GM23338 (cell line): Measurements from ENCODE around the gene OBI1. TPM values are rescaled to one million over a fixed set of nuclear protein-coding genes. Genes with fewer than 3 reads are reported as not detected.

Source experiments
- ATAC-seq: fragments of 200-7000 bp; cut with Tn5 transposase; 3 replicates; pipeline ENCODE4 v1.9.1; 2020
- DNase-seq: peaks from one replicate; pipeline ENCODE4 v3.0.0-alpha.2; 2015; ENCODE audit warnings: low spot score
- H2AFZ ChIP-seq: fragments of 200-600 bp; sonication (generic); 2 replicates; pipeline ENCODE4 v1.8.0; 2016; ENCODE audit warnings: antibody characterized with exemption, mild to moderate bottlenecking, moderate library complexity
- H3F3A ChIP-seq: fragments of 200-600 bp; sonication (generic); replicated peaks from 2 replicates; pipeline ENCODE4 v1.8.0; 2017; ENCODE audit warnings: antibody characterized with exemption, mixed run types, low read depth
- H3K27ac ChIP-seq: fragments of 200-600 bp; sonication (generic); 2 replicates; pipeline ENCODE4 v1.6.1; 2016; ENCODE audit warnings: low read depth
- H3K27me3 ChIP-seq: fragments of 200-600 bp; sonication (generic); 2 replicates; pipeline ENCODE4 v1.8.0; 2016; ENCODE audit warnings: mild to moderate bottlenecking, mixed run types, moderate library complexity; ENCODE audit not compliant: insufficient read depth
- H3K36me3 ChIP-seq: fragments of 200-600 bp; sonication (generic); 2 replicates; pipeline ENCODE4 v1.8.0; 2016; ENCODE audit warnings: mild to moderate bottlenecking; ENCODE audit not compliant: insufficient read depth
- H3K4me1 ChIP-seq: fragments of 200-600 bp; sonication (generic); 2 replicates; pipeline ENCODE4 v1.8.0; 2016; ENCODE audit warnings: mild to moderate bottlenecking, moderate library complexity; ENCODE audit not compliant: insufficient read depth
- H3K4me2 ChIP-seq: fragments of 200-600 bp; sonication (generic); 2 replicates; pipeline ENCODE4 v1.7.1; 2017; ENCODE audit warnings: mixed run types
- H3K4me3 ChIP-seq: fragments of 200-600 bp; sonication (generic); 2 replicates; pipeline ENCODE4 v1.6.1; 2016; ENCODE audit warnings: mixed run types
- H3K79me2 ChIP-seq: fragments of 200-600 bp; sonication (generic); replicated peaks from 2 replicates; pipeline ENCODE4 v1.8.0; 2017; ENCODE audit warnings: mild to moderate bottlenecking; ENCODE audit not compliant: insufficient read depth
- H3K9me2 ChIP-seq: fragments of 200-600 bp; sonication (generic); 2 replicates; pipeline ENCODE4 v1.8.0; 2017; ENCODE audit not compliant: insufficient read depth
- H4K20me1 ChIP-seq: fragments of 200-600 bp; sonication (generic); replicated peaks from 2 replicates; pipeline ENCODE4 v1.8.0; 2017; ENCODE audit warnings: mild to moderate bottlenecking; ENCODE audit not compliant: insufficient read depth
- H3K27ac Mint-ChIP-seq: 2 replicates; pipeline ENCODE4 v1.8.0; 2020; ENCODE audit warnings: inconsistent platforms, mild to moderate bottlenecking, moderate library complexity, mixed read lengths
- H3K27me3 Mint-ChIP-seq: 3 replicates; pipeline ENCODE4 v1.8.0; 2022; ENCODE audit warnings: low read depth, mild to moderate bottlenecking, moderate library complexity, mixed read lengths, inconsistent platforms; ENCODE audit not compliant: insufficient read depth, poor library complexity
- H3K36me3 Mint-ChIP-seq: 3 replicates; pipeline ENCODE4 v1.8.0; 2021; ENCODE audit warnings: low read depth, mild to moderate bottlenecking, inconsistent platforms, moderate library complexity, mixed read lengths
- H3K4me1 Mint-ChIP-seq: 3 replicates; pipeline ENCODE4 v1.8.0; 2020; ENCODE audit warnings: mild to moderate bottlenecking, inconsistent platforms, mixed read lengths
- H3K4me3 Mint-ChIP-seq: 3 replicates; pipeline ENCODE4 v1.8.0; 2021; ENCODE audit warnings: moderate library complexity, mild to moderate bottlenecking, inconsistent platforms, mixed read lengths
- H3K9me3 Mint-ChIP-seq: 3 replicates; pipeline ENCODE4 v1.8.0; 2020; ENCODE audit warnings: moderate library complexity, mild to moderate bottlenecking, inconsistent platforms, mixed read lengths
- CREB1 ChIP-seq: fragments of 250-450 bp; sonication (Bioruptor Pico); IDR thresholded peaks from 2 replicates; pipeline ENCODE4 v1.5.0; 2020; ENCODE audit warnings: low read depth, mild to moderate bottlenecking, moderate library complexity
- EZH2 ChIP-seq: fragments of 200-600 bp; sonication (generic); IDR thresholded peaks from one replicate; pipeline ENCODE4 v1.8.0; 2017; ENCODE audit warnings: antibody characterized with exemption, mild to moderate bottlenecking, low read depth; ENCODE audit not compliant: unreplicated experiment
- JUNB ChIP-seq: IDR thresholded peaks from one replicate; pipeline ENCODE4 v1.6.1; 2016; ENCODE audit warnings: antibody characterized with exemption; ENCODE audit not compliant: unreplicated experiment
- NANOG ChIP-seq: IDR thresholded peaks from 2 replicates; pipeline ENCODE4 v1.6.1; 2016; ENCODE audit warnings: antibody characterized with exemption, borderline replicate concordance
- POLR2AphosphoS5 ChIP-seq: IDR thresholded peaks from 2 replicates; pipeline ENCODE4 v1.6.1; 2016; ENCODE audit warnings: antibody characterized with exemption, low read depth
- STAT1 ChIP-seq: IDR thresholded peaks from one replicate; pipeline ENCODE4 v1.6.1; 2016; ENCODE audit warnings: antibody characterized with exemption; ENCODE audit not compliant: unreplicated experiment
- ZNF114 ChIP-seq: fragments of 250-450 bp; sonication (Bioruptor Pico); IDR thresholded peaks from 2 replicates; pipeline ENCODE4 v1.5.0; 2020; ENCODE audit warnings: mild to moderate bottlenecking, moderate library complexity
- ZNF331 ChIP-seq: fragments of 250-450 bp; sonication (Bioruptor Pico); IDR thresholded peaks from 2 replicates; pipeline ENCODE4 v1.5.0; 2020; ENCODE audit warnings: low read depth, mild to moderate bottlenecking, moderate library complexity
- polyA plus RNA-seq: library from polyadenylated mRNA; unstranded; fragments of >200 nt; fragmentation: Nextera tagmentation; extraction: Ambion mirVana; gene quantifications from 2 replicates; pipeline ENCODE4 v1.2.1, GENCODE V29; 2016
- total RNA-seq: library from RNA; depleted of rRNA; stranded (reverse); fragments of >200 nt; shearing (Covaris generic); gene quantifications from 2 replicates; pipeline ENCODE4 v1.2.3, GENCODE V29; 2014
- TF ChIP-seq, protein P1 (sequence below): IDR thresholded peaks from 2 replicates; pipeline ENCODE4 v1.6.1; 2016; ENCODE audit warnings: antibody characterized with exemption
- TF ChIP-seq, protein P2 (sequence below), 2 experiments: fragments of 200-600 bp in 1 of 2; sonication (generic) in 1 of 2; conservative IDR thresholded peaks; 2 replicates each; pipeline versions ENCODE4 v1.5.1 to v1.6.1; 2016 to 2017; ENCODE audit warnings: antibody characterized with exemption in 2 of 2, low read depth in 2 of 2, mild to moderate bottlenecking in 2 of 2, moderate library complexity in 1 of 2
- TF ChIP-seq, protein P3 (sequence below): fragments of 250-450 bp; sonication (Bioruptor Pico); IDR thresholded peaks from 2 replicates; pipeline ENCODE4 v1.5.0; 2020; ENCODE audit warnings: mild to moderate bottlenecking, moderate library complexity

Gene OBI1
- total and polyA plus RNA-seq, 2 experiments from 2014 or later = 8.2 to 11.1 TPM

DNA sequence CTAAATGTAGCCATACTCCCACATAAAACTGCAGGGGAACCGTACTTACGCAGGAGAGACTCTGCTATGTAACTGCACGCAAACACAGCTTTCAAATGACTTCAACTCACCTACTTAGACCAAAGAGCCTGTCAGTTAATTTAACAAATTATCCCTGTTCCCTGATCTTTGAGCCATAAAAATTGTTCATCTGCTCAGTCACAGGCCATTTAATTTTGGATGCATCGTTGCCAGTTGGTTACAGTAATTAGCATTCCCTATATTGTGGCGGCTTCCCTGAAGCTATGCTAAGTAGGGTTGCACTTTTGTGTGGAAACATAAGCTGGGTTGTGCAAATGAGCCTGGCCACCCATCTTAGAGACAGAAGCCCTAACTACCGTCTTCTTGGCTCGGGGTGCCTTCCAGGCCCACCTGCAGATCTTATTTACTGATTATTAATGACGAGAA lies 21.2 kb upstream of the OBI1 start:
- Histone ChIP-seq H3K79me2 (no peaks in the 10 kb centered on the region), H3K4me1 (peaks cover 9% of the 10 kb centered on the region), H3K27me3 (no peaks in the 10 kb centered on the region), H4K20me1 (no peaks in the 10 kb centered on the region), H3K36me3 (no peaks in the 10 kb centered on the region), H3F3A (no peaks in the 10 kb centered on the region), H3K9me2 (no peaks in the 10 kb centered on the region), H3K4me3 (no peak overlapping the region), H2AFZ (no peak overlapping the region), H3K4me2 (no peak overlapping the region), H3K27ac (no peak overlapping the region)
- no peak for ATAC-seq
- H3K4me1 Mint-ChIP-seq = peaks cover 7% of the 10 kb centered on the region
- no peak for DNase-seq
- H3K4me3 Mint-ChIP-seq = no peak overlapping the region
- H3K27me3 Mint-ChIP-seq = no peaks in the 10 kb centered on the region
- no peaks in the 10 kb centered on the region for H3K36me3 Mint-ChIP-seq
- no peaks in the 10 kb centered on the region for H3K9me3 Mint-ChIP-seq
- no peak for TF ChIP-seq ZNF331 (CRISPR knock-in tag)
- TF ChIP-seq EZH2 = no peak
- no peak for TF ChIP-seq CREB1
- TF ChIP-seq, protein P1, sequence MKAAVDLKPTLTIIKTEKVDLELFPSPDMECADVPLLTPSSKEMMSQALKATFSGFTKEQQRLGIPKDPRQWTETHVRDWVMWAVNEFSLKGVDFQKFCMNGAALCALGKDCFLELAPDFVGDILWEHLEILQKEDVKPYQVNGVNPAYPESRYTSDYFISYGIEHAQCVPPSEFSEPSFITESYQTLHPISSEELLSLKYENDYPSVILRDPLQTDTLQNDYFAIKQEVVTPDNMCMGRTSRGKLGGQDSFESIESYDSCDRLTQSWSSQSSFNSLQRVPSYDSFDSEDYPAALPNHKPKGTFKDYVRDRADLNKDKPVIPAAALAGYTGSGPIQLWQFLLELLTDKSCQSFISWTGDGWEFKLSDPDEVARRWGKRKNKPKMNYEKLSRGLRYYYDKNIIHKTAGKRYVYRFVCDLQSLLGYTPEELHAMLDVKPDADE = no peak
- no peak for TF ChIP-seq JUNB
- TF ChIP-seq STAT1 = no peak
- TF ChIP-seq, protein P2, sequence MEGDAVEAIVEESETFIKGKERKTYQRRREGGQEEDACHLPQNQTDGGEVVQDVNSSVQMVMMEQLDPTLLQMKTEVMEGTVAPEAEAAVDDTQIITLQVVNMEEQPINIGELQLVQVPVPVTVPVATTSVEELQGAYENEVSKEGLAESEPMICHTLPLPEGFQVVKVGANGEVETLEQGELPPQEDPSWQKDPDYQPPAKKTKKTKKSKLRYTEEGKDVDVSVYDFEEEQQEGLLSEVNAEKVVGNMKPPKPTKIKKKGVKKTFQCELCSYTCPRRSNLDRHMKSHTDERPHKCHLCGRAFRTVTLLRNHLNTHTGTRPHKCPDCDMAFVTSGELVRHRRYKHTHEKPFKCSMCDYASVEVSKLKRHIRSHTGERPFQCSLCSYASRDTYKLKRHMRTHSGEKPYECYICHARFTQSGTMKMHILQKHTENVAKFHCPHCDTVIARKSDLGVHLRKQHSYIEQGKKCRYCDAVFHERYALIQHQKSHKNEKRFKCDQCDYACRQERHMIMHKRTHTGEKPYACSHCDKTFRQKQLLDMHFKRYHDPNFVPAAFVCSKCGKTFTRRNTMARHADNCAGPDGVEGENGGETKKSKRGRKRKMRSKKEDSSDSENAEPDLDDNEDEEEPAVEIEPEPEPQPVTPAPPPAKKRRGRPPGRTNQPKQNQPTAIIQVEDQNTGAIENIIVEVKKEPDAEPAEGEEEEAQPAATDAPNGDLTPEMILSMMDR (conservative IDR thresholded peaks at IDR 0.05; ENCODE audit: low read depth in 2 of 2) = no peak
- TF ChIP-seq ZNF114 (CRISPR knock-in tag) = no peak
- TF ChIP-seq, protein P3, sequence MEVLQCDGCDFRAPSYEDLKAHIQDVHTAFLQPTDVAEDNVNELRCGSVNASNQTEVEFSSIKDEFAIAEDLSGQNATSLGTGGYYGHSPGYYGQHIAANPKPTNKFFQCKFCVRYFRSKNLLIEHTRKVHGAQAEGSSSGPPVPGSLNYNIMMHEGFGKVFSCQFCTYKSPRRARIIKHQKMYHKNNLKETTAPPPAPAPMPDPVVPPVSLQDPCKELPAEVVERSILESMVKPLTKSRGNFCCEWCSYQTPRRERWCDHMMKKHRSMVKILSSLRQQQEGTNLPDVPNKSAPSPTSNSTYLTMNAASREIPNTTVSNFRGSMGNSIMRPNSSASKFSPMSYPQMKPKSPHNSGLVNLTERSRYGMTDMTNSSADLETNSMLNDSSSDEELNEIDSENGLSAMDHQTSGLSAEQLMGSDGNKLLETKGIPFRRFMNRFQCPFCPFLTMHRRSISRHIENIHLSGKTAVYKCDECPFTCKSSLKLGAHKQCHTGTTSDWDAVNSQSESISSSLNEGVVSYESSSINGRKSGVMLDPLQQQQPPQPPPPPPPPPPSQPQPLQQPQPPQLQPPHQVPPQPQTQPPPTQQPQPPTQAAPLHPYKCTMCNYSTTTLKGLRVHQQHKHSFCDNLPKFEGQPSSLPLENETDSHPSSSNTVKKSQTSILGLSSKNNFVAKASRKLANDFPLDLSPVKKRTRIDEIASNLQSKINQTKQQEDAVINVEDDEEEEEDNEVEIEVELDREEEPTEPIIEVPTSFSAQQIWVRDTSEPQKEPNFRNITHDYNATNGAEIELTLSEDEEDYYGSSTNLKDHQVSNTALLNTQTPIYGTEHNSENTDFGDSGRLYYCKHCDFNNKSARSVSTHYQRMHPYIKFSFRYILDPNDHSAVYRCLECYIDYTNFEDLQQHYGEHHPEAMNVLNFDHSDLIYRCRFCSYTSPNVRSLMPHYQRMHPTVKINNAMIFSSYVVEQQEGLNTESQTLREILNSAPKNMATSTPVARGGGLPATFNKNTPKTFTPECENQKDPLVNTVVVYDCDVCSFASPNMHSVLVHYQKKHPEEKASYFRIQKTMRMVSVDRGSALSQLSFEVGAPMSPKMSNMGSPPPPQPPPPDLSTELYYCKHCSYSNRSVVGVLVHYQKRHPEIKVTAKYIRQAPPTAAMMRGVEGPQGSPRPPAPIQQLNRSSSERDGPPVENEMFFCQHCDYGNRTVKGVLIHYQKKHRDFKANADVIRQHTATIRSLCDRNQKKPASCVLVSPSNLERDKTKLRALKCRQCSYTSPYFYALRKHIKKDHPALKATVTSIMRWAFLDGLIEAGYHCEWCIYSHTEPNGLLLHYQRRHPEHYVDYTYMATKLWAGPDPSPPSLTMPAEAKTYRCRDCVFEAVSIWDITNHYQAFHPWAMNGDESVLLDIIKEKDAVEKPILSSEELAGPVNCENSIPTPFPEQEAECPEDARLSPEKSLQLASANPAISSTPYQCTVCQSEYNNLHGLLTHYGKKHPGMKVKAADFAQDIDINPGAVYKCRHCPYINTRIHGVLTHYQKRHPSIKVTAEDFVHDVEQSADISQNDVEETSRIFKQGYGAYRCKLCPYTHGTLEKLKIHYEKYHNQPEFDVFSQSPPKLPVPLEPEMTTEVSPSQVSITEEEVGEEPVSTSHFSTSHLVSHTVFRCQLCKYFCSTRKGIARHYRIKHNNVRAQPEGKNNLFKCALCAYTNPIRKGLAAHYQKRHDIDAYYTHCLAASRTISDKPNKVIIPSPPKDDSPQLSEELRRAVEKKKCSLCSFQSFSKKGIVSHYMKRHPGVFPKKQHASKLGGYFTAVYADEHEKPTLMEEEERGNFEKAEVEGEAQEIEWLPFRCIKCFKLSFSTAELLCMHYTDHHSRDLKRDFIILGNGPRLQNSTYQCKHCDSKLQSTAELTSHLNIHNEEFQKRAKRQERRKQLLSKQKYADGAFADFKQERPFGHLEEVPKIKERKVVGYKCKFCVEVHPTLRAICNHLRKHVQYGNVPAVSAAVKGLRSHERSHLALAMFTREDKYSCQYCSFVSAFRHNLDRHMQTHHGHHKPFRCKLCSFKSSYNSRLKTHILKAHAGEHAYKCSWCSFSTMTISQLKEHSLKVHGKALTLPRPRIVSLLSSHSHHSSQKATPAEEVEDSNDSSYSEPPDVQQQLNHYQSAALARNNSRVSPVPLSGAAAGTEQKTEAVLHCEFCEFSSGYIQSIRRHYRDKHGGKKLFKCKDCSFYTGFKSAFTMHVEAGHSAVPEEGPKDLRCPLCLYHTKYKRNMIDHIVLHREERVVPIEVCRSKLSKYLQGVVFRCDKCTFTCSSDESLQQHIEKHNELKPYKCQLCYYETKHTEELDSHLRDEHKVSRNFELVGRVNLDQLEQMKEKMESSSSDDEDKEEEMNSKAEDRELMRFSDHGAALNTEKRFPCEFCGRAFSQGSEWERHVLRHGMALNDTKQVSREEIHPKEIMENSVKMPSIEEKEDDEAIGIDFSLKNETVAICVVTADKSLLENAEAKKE (CRISPR knock-in tag) = no peak
- TF ChIP-seq POLR2AphosphoS5 = no peak
- no peak for TF ChIP-seq NANOG
- H3K27ac Mint-ChIP-seq = no peak overlapping the region
